ENCODE results near the gene JAKMIP3. TPM values are rescaled to one million over a fixed set of nuclear protein-coding genes. Genes with fewer than 3 reads are reported as not detected.

JAKMIP3 gene
- total and polyA plus RNA-seq, 2 donors (not counting 1 experiment from before 2014, with no cell fraction given), result 0.17 to 0.21 TPM

DNA sequence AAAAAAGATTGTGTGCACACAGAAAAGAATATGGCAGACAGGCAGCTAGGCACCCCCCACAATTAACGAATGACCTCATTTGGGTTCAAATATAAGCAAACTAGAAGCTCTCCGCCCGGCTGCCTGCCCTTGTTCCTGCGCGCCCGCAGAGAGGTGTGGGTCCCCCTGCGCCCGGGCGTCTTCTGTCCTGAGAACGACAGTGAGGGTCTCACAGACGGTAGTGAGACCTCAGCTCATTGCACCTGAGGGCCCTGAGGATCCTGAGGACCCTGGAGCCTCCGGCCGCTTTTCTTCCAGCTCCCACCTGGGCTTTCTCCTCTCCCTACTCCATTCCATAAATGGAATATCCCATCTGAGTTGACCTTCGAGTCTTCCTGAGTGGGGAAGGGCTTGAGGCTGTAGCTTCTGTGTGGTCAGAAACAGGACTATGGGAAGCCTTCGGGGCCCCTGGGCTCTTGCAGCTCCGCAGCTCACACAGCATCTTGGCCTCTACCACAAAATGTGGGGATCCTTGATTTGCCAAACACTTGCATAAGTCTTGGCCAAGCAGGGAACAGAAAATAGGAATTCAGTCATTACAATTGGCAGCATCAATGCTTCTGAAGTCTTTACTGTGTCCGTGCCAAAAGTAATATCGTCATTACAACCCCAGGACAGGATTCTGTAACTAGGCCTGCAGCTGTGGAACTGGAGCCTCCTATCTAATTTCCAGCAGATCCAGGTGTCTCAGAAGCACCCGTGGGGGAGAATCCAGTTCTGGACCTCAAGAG lies 43.8 kb downstream of the JAKMIP3 start:
- ATAC-seq (ENCODE audit: low read depth) (no peak), DNase-seq (no peak)
- POLR2A ChIA-PET, result no interaction called here
- peaks cover 2% of the 10 kb centered on the region for H3K27me3 Mint-ChIP-seq
- CTCF ChIA-PET, result no interaction called here
- Histone ChIP-seq H3K4me3 (ENCODE audit: control extremely low read depth in 1 of 5, extremely low read depth in 1 of 5, insufficient read depth in 1 of 5, low read depth in 2 of 5, low read length in 4 of 5) (no peak overlapping the region), H3K9ac (ENCODE audit: low read length) (no peak overlapping the region), H3K79me2 (ENCODE audit: control insufficient read depth, insufficient read depth, low read length) (no peaks in the 10 kb centered on the region), H2AFZ (ENCODE audit: insufficient read depth, low read depth, low read length, poor library complexity, severe bottlenecking) (no peak overlapping the region), H3K4me2 (replicated peaks; ENCODE audit: low read depth, low read length, poor library complexity, severe bottlenecking) (no peak overlapping the region), H3K36me3 (replicated peaks in 1 of 2; ENCODE audit: control extremely low read depth in 1 of 2, control insufficient read depth in 1 of 2, extremely low read depth in 1 of 2, insufficient read depth in 2 of 2, low read length in 1 of 2) (no peaks in the 10 kb centered on the region), H3K27ac (ENCODE audit: low read length in 2 of 2) (no peak overlapping the region), H3K4me1 (ENCODE audit: control insufficient read depth in 2 of 2, insufficient read depth in 2 of 2, low read length in 2 of 2) (no peaks in the 10 kb centered on the region), H3K9me3 (ENCODE audit: control extremely low read depth in 1 of 3, control insufficient read depth in 2 of 3, insufficient read depth in 1 of 3, low read length in 2 of 3) (peaks cover 0 to 5% (median 0%) of the 10 kb centered on the region in 3 donors), H3K27me3 (replicated peaks in 1 of 4; ENCODE audit: control extremely low read depth in 1 of 4, control insufficient read depth in 3 of 4, insufficient read depth in 4 of 4, low read length in 3 of 4) (no peaks in the 10 kb centered on the region), H4K20me1 (ENCODE audit: control insufficient read depth, insufficient read depth, low read length, poor library complexity, severe bottlenecking) (no peaks in the 10 kb centered on the region)
- H3K4me1 Mint-ChIP-seq, result no peaks in the 10 kb centered on the region
- TF ChIP-seq, protein P1, sequence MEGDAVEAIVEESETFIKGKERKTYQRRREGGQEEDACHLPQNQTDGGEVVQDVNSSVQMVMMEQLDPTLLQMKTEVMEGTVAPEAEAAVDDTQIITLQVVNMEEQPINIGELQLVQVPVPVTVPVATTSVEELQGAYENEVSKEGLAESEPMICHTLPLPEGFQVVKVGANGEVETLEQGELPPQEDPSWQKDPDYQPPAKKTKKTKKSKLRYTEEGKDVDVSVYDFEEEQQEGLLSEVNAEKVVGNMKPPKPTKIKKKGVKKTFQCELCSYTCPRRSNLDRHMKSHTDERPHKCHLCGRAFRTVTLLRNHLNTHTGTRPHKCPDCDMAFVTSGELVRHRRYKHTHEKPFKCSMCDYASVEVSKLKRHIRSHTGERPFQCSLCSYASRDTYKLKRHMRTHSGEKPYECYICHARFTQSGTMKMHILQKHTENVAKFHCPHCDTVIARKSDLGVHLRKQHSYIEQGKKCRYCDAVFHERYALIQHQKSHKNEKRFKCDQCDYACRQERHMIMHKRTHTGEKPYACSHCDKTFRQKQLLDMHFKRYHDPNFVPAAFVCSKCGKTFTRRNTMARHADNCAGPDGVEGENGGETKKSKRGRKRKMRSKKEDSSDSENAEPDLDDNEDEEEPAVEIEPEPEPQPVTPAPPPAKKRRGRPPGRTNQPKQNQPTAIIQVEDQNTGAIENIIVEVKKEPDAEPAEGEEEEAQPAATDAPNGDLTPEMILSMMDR (IDR thresholded peaks at IDR 0.05), result no peak
- TF ChIP-seq EZH2 (IDR thresholded peaks at IDR 0.05; ENCODE audit: borderline replicate concordance, insufficient read depth, low read depth, low read length, poor library complexity, severe bottlenecking), result no peak
- H3K9me3 Mint-ChIP-seq (ENCODE audit: insufficient read depth), result no peaks in the 10 kb centered on the region
- H3K4me3 Mint-ChIP-seq, result no peak overlapping the region
- 93% methylated on average over 16 of the region's 19 CpGs for WGBS (ENCODE audit: insufficient coverage)
- no peak overlapping the region for H3K27ac Mint-ChIP-seq
- intact Hi-C loops (cut with micrococcal nuclease), result no loop called here

DNA sequence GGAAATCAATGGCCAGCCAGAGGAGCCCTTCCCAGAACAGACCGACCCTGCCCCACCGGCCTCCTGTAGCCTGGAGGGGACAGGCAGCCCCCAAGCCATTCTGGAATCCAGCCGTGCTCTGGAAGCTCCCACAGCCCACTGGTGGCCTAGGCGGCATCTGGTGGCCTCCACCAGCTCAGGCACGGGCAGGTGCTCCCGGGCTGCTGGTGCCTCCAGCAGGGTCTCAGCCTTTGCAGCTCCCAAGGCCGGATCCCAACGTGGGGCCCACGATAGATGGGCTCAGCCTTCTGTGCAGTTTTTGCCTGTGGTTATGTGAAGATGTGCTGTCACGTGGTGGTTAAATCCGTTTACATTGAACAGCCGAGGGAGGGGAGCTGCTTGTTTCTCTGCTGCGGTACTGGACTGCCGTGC lies 44.4 kb downstream of the JAKMIP3 start:
- H3K27ac Mint-ChIP-seq, result no peak overlapping the region
- Histone ChIP-seq H3K4me1 (ENCODE audit: control insufficient read depth in 2 of 2, insufficient read depth in 2 of 2, low read length in 2 of 2) (no peaks in the 10 kb centered on the region), H3K79me2 (ENCODE audit: control insufficient read depth, insufficient read depth, low read length) (no peaks in the 10 kb centered on the region), H3K27ac (ENCODE audit: low read length in 2 of 2) (no peak overlapping the region), H2AFZ (ENCODE audit: insufficient read depth, low read depth, low read length, poor library complexity, severe bottlenecking) (no peak overlapping the region), H3K9ac (ENCODE audit: low read length) (no peak overlapping the region), H3K4me3 (ENCODE audit: control extremely low read depth in 1 of 5, extremely low read depth in 1 of 5, insufficient read depth in 1 of 5, low read depth in 2 of 5, low read length in 4 of 5) (no peak overlapping the region), H3K36me3 (replicated peaks in 1 of 2; ENCODE audit: control extremely low read depth in 1 of 2, control insufficient read depth in 1 of 2, extremely low read depth in 1 of 2, insufficient read depth in 2 of 2, low read length in 1 of 2) (no peaks in the 10 kb centered on the region), H3K4me2 (replicated peaks; ENCODE audit: low read depth, low read length, poor library complexity, severe bottlenecking) (no peak overlapping the region), H3K9me3 (ENCODE audit: control extremely low read depth in 1 of 3, control insufficient read depth in 2 of 3, insufficient read depth in 1 of 3, low read length in 2 of 3) (peaks cover 0 to 2% (median 0%) of the 10 kb centered on the region in 3 donors), H4K20me1 (ENCODE audit: control insufficient read depth, insufficient read depth, low read length, poor library complexity, severe bottlenecking) (no peaks in the 10 kb centered on the region), H3K27me3 (replicated peaks in 1 of 4; ENCODE audit: control extremely low read depth in 1 of 4, control insufficient read depth in 3 of 4, insufficient read depth in 4 of 4, low read length in 3 of 4) (no peaks in the 10 kb centered on the region)
- H3K9me3 Mint-ChIP-seq (ENCODE audit: insufficient read depth), result no peaks in the 10 kb centered on the region
- ChIA-PET CTCF (no interaction called here), POLR2A (no interaction called here)
- TF ChIP-seq, protein P1 (IDR thresholded peaks at IDR 0.05), result no peak
- TF ChIP-seq EZH2 (IDR thresholded peaks at IDR 0.05; ENCODE audit: borderline replicate concordance, insufficient read depth, low read depth, low read length, poor library complexity, severe bottlenecking), result no peak
- H3K4me3 Mint-ChIP-seq, result no peak overlapping the region
- 85% methylated on average over 11 of the region's 14 CpGs for WGBS (ENCODE audit: insufficient coverage)
- no peak for DNase-seq
- H3K4me1 Mint-ChIP-seq, result no peaks in the 10 kb centered on the region
- intact Hi-C loops (cut with micrococcal nuclease), result no loop called here
- ATAC-seq (ENCODE audit: low read depth), result no peak
- peaks cover 2% of the 10 kb centered on the region for H3K27me3 Mint-ChIP-seq
